GM18519 (cell line): ENCODE measurements around the gene MAGED2.
"Not testable (repeated sequence)": the region's sequence is repeated elsewhere in the genome, so short reads cannot be mapped to it uniquely, and the experiment has no call there.

Source experiments
- ATAC-seq: cut with Tn5 transposase; IDR thresholded peaks from one replicate; pipeline ENCODE4 v1.9.1; 2021; ENCODE audit warnings: mild to moderate bottlenecking, moderate library complexity; ENCODE audit not compliant: unreplicated experiment, low FRiP score

The MAGED2 gene

GRCh38 chrX:54818221-54818620 lies 10.7 kb downstream of the MAGED2 start:
- no peak for ATAC-seq

- no peak for ATAC-seq
Measured at GRCh38 chrX:54819201-54819600, 11.7 kb downstream of the MAGED2 start.

GRCh38 chrX:54820737-54821136 lies 13.2 kb downstream of the MAGED2 start:
- no peak for ATAC-seq

- ATAC-seq = no peak
Measured at GRCh38 chrX:54821310-54821709, 13.8 kb downstream of the MAGED2 start.

GRCh38 chrX:54824195-54824594 lies 16.6 kb downstream of the MAGED2 start:
- no peak for ATAC-seq

GRCh38 chrX:54824722-54825121 lies 17.2 kb downstream of the MAGED2 start:
- ATAC-seq = no peak

GRCh38 chrX:54825716-54826438 lies 18.3 kb downstream of the MAGED2 start:
- no peak for ATAC-seq

- no peak for ATAC-seq
Measured at GRCh38 chrX:54826598-54826997, 19.1 kb downstream of the MAGED2 start.

- ATAC-seq = no peak
Measured at GRCh38 chrX:54838583-54838982, 31.0 kb downstream of the MAGED2 start.

- not testable (repeated sequence) for ATAC-seq
Measured at GRCh38 chrX:54841184-54841874, 33.8 kb downstream of the MAGED2 start.

- ATAC-seq = no peak
Measured at GRCh38 chrX:54842607-54843006, 35.1 kb downstream of the MAGED2 start.

GRCh38 chrX:54843050-54843449 lies 35.5 kb downstream of the MAGED2 start:
- no peak for ATAC-seq

GRCh38 chrX:54847700-54848099 lies 40.2 kb downstream of the MAGED2 start:
- not testable (repeated sequence) for ATAC-seq

GRCh38 chrX:54865208-54865607 lies 57.7 kb downstream of the MAGED2 start:
- no peak for ATAC-seq
